Brain pericyte (primary cell): ENCODE results near the gene RPGRIP1.
"Not testable (repeated sequence)": the region's sequence is repeated elsewhere in the genome, so short reads cannot be mapped to it uniquely, and the experiment has no call there.

Source experiments
- DNase-seq: peaks from one replicate; pipeline ENCODE4 v3.0.0-alpha.2; 2012; ENCODE audit warnings: low read depth, low spot score

The RPGRIP1 gene

DNA sequence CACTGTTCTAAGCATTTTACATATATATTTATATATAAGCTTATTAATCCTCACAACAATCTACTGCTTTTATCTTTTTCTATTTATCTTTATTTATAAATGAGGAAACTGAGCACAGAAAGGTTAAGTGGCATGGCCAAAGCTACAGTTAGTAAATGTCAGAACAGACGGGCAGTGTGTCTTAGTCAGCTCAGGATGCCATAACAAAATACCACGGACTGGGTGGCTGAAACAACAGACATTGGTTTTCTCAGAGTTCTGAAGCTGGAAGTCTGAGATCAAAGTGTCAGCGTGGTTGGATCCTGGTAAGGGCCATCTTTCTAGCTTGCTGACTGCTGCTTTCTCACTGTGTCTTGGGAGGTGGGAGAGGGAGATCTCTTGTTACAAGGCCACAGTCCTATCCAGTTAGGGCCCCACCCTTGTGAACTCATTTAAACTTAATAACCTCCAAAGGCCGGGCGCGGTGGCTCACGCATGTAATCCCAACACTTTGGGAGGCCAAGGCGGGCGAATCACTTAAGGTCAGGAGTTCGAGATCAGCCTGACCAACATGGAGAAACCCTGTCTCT lies 19.8 kb downstream of the RPGRIP1 start:
- no peak for DNase-seq

DNA sequence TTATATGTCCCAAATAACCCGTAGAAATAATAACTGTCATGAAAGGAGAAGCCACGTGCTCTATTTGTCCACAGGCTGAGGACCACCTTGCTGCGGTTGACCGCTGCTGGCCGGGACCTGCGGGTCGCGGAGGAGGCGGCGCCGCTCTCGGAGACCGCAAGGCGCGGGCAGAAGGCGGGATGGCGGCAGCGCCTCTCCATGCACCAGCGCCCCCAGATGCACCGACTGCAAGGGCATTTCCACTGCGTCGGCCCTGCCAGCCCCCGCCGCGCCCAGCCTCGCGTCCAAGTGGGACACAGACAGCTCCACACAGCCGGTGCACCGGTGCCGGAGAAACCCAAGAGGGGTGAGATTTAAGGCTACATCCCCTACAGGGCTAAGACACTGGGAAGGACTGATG lies 21.0 kb downstream of the RPGRIP1 start:
- DNase-seq = no peak

DNA sequence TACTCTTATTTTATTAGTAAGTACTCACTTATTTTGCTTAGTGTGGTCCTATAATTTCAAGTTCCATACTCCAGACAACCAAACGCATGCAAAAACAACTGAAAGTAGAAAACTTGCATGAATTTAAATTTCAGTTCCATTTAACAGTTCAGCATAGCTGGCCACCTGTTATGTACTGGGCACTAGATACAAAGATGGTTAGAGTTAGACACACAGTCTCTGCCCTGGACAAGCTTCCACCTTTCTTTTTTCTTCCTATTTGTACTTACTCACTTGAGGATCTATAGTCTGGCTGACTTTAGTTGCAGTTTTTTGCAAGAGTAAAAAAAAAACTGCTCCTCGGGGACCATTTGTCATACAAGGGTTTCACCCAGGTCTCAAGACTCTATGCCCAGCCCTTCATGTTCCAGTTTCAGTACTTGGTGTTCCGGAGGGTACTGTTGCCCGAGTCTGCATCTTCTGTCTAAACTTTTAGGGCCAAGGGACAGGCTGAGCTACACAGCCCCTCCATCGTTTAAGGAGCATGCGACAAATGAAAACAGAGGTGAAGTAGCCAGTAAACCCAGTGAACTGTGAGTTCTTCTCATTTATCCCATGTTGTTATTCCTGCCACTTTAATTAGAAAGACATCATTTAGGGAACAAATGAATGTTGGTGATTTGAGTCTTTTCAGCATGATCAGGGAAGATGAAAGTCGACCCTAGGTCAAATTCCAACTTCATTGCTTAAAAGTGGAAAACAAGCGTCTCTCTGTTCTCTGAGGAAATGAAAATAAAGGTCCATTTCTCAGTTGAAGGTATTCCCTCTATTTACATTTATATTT lies 22.3 kb downstream of the RPGRIP1 start:
- DNase-seq = no peak

DNA sequence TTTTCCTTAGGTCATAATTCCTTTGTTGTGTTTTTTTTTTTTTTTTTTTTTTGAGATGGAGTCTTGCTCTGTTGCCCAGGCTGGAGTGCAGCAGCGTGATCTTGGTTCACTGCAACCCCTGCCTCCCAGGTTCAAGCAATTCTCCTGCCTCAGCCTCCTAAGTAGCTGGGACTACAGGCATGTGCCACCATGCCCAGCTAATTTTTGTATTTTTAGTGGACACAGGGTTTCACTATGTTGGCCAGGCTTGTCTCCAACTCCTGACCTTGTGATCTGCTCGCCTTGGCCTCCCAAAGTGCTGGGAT lies 22.9 kb downstream of the RPGRIP1 start:
- not testable (repeated sequence) for DNase-seq

DNA sequence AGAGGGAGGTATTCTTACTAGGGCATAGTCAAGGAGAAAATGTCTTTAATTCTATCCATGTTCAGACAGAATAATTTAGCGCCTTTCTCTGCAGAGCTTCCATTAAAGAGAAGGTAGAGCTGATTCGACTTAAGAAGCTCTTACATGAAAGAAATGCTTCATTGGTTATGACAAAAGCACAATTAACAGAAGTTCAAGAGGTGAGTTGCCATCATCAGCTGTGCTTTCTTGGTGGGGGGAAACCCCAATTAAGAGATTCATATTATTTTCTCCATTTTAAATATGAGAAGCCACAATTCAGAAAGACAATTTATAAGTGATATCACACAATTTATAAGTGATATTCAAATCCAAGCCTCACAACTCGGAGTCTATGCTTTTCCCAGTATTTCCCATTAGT lies 27.8 kb downstream of the RPGRIP1 start:
- DNase-seq = no peak

DNA sequence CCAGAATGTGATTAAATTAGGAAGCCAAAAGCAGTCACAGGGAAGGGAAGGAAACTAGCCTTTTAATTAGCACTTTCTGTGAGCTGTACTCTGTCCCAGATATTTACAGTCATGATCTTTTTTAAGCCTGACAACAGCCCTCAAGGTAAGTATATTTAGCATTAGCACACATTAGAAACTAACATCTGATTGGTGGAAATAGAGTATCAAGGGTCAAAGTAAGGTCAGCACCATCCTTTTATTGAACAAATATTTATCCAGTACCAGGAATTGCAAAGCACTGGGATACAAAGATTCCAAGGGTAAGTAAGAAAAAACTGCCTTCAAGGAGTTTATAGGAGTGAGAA lies 28.2 kb downstream of the RPGRIP1 start:
- DNase-seq = no peak

DNA sequence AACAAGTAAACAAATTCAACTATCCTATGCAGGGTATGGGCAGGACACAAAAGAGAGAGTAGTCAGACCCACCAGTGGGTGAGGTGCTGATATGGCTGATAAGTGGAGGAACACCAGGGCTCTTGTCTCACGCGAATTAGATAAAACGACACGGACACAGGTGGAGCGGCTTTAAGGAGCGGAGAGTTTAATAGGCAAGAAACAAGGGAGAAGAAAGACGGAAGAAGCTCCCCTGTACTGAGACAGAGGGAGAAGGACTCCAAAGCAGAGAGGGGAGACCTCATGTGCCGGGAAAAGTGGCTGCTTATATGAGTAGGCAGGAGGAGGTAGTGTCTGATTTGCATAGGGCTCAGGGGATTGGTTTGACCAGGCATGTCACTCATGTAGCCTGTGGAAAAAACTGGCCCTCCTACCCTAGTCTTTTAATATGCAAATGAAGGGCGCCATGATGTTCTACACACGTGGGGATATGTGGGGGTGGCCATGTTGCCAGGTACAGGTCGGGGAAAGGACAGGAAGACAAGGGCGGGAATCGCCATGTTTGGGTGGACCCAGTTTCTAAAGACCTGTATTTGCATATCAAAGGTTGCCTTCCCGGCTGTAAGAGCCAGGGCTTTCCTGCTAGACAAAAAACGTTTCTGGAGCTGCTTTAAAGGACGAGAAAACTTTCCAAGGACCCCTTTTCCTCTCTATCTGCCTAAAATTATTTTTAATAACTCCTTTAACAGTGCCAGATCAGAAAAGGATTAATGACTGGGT lies 28.8 kb downstream of the RPGRIP1 start:
- peak; percentile 13 for DNase-seq

DNA sequence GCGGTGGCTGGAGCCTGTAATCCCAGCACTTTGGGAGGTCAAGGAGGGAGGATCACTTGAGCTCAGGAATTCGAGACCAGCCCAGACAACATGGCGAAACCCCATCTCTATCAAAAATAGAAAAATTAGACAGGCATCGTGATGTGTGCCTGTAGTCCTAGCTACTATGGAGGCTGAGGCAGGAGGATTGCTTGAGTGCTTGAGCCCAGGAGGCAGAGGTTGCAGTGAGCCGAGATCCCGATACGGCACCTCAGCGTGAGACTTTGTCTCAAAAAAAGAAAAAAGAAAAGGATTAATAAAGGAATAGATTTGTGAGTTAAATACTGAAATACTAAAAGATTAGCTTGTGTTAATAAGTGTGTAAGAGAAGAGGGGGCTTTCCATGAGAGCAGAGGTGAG lies 29.4 kb downstream of the RPGRIP1 start:
- no peak for DNase-seq

DNA sequence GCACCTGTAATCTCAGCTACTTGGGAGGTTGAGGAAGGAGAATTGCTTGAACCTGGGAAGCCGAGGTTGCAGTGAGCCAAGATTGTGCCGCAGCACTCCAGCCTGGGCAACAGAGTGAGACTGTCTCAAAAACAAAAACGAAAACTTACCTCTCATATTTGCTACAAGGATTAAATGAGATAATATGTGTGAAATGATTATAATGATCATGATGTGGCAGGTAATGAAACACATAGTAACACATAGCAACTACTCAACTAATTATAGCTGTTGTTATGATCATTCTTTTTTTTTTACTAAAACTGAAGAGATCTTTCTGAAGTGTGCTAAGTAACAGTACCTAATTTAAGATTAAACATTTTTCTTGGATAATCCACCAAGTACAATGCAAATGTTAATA lies 30.1 kb downstream of the RPGRIP1 start:
- DNase-seq = no peak

DNA sequence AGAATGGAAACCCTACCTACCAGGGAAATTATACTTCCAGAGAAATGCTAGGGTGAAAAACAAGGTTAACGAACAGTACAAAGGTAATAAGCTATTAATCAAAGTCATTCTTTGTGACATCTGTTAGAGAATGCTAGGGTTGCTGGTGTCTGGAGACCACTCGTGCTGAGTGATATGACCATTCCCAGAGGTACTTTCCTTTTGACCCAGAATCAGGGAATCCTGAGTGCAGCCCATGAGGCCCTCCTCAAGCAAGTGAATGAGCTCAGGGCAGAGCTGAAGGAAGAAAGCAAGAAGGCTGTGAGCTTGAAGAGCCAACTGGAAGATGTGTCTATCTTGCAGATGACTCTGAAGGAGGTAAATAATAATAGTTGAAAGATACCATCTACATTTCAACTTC lies 31.7 kb downstream of the RPGRIP1 start:
- no peak for DNase-seq

DNA sequence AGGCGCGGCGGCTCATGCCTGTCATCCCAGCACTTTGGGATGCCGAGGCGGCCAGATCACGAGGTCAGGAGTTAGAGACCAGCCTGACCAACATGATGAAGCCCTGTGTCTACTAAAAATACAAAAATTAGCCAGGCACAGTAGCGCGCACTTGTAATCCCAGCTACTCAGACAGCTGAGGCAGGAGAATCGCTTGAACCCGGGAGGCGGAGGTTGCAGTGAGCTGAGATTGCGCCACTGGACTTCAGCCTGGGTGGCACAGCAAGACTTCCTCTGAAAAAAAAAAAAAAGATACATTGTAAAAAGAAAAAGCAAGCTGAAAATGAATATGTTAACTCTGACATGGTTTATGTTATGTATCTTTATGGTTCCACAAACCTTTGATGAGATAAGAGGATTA lies 33.6 kb downstream of the RPGRIP1 start:
- DNase-seq = no peak

DNA sequence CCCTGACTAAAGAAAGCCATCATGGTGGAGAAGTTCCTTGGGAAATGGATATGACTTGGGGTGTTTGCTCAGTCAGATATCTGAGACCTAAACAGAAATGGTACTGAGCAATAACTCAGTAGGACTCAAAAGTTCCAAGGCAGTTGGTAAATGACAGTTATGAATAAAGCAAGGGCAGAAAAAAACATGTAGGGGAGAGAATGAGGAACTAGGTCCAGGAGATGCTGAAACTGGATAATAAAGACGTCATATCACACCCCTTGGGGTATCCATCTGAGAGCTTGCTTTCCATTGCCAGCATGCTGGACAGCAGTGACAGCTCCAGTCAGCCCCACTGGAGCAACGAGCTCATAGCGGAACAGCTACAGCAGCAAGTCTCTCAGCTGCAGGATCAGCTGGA lies 37.5 kb downstream of the RPGRIP1 start:
- DNase-seq = no peak

DNA sequence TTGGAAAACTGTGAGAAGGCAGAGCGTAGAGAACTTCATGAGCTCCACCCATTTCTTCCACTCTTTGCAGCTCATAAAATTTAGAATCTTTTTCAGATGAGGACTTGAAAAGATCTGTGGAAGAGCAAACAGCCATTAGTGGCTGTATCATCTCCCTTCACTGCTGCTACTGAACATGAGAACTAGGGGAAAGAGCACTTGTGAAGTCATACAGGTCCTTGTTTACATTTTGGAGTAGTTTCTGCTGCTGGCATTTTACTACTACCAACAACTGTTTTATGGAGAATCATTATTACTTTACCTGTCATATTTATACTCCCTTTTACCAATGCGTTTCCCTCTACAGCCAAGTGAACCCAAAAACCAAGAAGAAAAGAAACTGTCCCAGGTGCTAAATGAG lies 41.0 kb downstream of the RPGRIP1 start:
- no peak for DNase-seq

DNA sequence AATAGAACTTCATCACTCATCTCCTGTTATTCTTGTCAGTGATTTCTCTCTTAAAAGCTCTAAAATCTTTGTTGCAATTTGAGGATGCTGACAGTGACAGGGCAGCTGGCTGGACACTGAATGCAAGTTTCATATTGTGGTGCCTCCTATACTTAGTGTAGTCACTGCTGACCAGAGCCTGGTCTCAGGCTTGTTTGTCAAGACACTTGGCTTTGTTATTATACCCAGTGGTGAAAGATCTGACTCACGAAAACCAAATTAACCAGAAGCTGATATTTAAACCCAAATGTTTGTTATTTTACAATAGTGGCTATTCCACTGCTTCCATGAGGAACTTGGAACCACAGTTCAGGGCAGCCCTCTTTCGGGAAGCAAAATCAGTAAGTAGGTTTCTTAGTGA lies 42.8 kb downstream of the RPGRIP1 start:
- DNase-seq = no peak

DNA sequence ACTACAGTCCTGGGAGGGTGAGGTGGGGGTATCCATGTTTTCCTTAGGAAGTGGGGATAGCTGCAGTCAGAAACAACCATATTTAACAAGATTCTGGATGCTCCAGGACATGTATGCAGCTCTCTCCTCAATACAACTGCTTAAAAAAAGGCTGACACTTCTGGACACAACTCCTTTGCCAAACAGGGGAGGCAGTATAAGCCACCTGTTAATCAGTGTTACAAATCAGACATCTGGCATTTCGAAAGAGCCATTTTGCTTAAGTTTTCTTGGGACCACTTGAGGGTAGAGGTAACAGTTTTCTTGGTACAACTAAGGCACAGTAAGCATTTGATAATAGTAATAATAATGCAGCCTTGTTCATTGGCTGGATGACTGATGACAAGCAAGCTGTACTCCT lies 47.1 kb downstream of the RPGRIP1 start:
- no peak for DNase-seq
